RWPE2 (cell line): ENCODE measurements around the gene HCFC2.
"Not testable (repeated sequence)": the region's sequence is repeated elsewhere in the genome, so short reads cannot be mapped to it uniquely, and the experiment has no call there.

Experiments
- ATAC-seq: fragments of 200-7000 bp; cut with Tn5 transposase; 3 replicates; pipeline ENCODE4 v1.9.1; 2021; ENCODE audit warnings: low read depth
- DNase-seq: peaks from one replicate; pipeline ENCODE4 v3.0.0-alpha.2; 2020; ENCODE audit warnings: low spot score
- H3K27ac ChIP-seq: fragments of 450-650 bp; 2 replicates; pipeline ENCODE4 v1.5.1; 2017; ENCODE audit warnings: mild to moderate bottlenecking; ENCODE audit not compliant: poor library complexity, severe bottlenecking
- H3K27me3 ChIP-seq: fragments of 250-450 bp; sonication (Bioruptor Pico); 2 replicates; pipeline ENCODE4 v1.5.1; 2021; ENCODE audit warnings: mild to moderate bottlenecking, moderate library complexity; ENCODE audit not compliant: insufficient read depth, poor library complexity, severe bottlenecking
- H3K36me3 ChIP-seq: fragments of 250-450 bp; sonication (Bioruptor Pico); 2 replicates; pipeline ENCODE4 v1.5.1; 2020; ENCODE audit warnings: low read depth, mild to moderate bottlenecking, moderate library complexity
- H3K4me1 ChIP-seq: fragments of 250-450 bp; sonication (Bioruptor Pico); 2 replicates; pipeline ENCODE4 v1.5.1; 2021; ENCODE audit warnings: mild to moderate bottlenecking, moderate library complexity; ENCODE audit not compliant: insufficient read depth, poor library complexity, severe bottlenecking
- H3K4me3 ChIP-seq: fragments of 250-450 bp; sonication (Bioruptor Pico); 2 replicates; pipeline ENCODE4 v1.5.1; 2021; ENCODE audit warnings: mild to moderate bottlenecking, moderate library complexity; ENCODE audit not compliant: severe bottlenecking
- H3K9me3 ChIP-seq: fragments of 250-450 bp; sonication (Bioruptor Pico); 2 replicates; pipeline ENCODE4 v1.5.1; 2021; ENCODE audit warnings: mild to moderate bottlenecking, moderate library complexity; ENCODE audit not compliant: severe bottlenecking
- TF ChIP-seq, protein P1 (sequence below): fragments of 450-650 bp; IDR thresholded peaks from one replicate; pipeline ENCODE4 v1.5.1; 2017; ENCODE audit warnings: mild to moderate bottlenecking, moderate library complexity; ENCODE audit not compliant: poor library complexity, severe bottlenecking

HCFC2 gene

DNA sequence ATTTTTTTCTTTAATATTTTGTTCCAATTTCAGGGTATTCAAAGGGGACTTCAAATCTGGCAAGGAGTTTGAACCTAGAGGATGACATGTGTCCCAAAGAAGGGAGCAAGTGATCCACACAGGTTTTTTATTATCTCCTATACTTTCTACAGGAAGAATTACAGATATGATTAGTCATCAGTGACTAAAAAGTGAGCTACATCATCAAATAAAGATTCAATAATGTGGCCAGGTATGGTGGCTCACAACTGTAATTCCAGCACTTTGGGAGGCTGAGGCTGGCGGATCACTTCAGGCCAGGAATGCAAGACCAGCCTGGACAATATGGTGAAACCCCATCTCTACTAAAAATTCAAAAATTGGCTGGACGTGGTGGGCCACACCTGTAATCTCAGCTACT, 38.6 kb upstream of the HCFC2 start:
- Histone ChIP-seq H3K36me3 (no peaks in the 10 kb centered on the region), H3K27ac (no peak overlapping the region), H3K4me1 (no peaks in the 10 kb centered on the region), H3K9me3 (no peaks in the 10 kb centered on the region), H3K27me3 (no peaks in the 10 kb centered on the region), H3K4me3 (no peak overlapping the region)
- TF ChIP-seq, protein P1, sequence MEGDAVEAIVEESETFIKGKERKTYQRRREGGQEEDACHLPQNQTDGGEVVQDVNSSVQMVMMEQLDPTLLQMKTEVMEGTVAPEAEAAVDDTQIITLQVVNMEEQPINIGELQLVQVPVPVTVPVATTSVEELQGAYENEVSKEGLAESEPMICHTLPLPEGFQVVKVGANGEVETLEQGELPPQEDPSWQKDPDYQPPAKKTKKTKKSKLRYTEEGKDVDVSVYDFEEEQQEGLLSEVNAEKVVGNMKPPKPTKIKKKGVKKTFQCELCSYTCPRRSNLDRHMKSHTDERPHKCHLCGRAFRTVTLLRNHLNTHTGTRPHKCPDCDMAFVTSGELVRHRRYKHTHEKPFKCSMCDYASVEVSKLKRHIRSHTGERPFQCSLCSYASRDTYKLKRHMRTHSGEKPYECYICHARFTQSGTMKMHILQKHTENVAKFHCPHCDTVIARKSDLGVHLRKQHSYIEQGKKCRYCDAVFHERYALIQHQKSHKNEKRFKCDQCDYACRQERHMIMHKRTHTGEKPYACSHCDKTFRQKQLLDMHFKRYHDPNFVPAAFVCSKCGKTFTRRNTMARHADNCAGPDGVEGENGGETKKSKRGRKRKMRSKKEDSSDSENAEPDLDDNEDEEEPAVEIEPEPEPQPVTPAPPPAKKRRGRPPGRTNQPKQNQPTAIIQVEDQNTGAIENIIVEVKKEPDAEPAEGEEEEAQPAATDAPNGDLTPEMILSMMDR = no peak
- DNase-seq = no peak
- ATAC-seq = 0 out of 3 replicates have a peak, but pooled peaks have one; percentile 38

DNA sequence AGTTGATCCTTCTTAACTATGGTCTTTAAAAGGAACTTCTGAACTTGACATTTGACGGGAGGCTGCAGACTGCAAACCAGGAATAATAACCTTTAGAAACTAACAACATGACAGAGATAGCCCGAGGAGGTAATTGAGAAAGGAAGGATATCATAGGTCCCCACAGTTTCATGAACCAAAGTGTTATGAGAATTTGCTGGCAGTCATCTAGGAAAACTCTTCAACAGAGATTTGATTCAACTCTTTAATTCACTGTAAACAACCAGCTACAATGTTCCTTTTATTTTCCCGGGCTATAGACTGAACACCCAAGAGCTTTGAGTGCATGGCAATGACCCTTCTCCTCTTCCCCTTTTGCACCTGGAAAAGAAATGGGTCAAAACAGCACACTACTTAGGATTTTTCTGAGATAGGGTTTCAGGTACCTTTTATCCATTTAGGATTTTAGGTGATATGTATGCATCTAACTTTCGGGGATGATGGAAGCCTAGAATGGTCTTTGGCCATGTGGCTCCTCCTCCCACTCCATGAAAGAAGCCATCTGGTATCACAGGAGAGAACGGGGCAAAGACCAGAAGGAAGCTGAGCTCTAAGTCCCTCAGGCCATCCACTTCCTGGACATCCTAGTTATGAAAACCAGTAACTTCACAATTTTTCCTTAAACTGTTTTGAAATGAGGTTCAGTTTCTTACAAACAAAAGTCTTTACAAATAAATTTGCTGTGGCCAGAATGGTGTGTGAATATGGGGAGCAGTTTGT, 37.3 kb upstream of the HCFC2 start:
- no peaks in the 10 kb centered on the region for H3K4me1 ChIP-seq
- H3K27ac ChIP-seq = no peak overlapping the region
- H3K9me3 ChIP-seq = no peaks in the 10 kb centered on the region
- no peak for ATAC-seq
- H3K27me3 ChIP-seq = no peaks in the 10 kb centered on the region
- TF ChIP-seq, protein P1 = no peak
- DNase-seq = no peak
- no peak overlapping the region for H3K4me3 ChIP-seq
- H3K36me3 ChIP-seq = no peaks in the 10 kb centered on the region

DNA sequence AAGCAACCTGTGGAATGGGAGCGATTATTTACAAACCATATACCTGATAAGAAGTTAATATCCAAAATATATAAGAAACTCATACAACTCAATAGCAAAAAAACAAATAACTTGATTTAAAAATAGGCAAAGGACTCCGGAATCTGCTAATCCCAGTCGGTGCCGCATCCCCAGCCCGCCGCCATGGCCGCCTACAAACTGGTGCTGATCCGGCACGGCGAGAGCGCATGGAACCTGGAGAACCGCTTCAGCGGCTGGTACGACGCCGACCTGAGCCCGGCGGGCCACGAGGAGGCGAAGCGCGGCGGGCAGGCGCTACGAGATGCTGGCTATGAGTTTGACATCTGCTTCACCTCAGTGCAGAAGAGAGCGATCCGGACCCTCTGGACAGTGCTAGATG, 33.7 kb upstream of the HCFC2 start:
- not testable (repeated sequence) for H3K4me3 ChIP-seq

DNA sequence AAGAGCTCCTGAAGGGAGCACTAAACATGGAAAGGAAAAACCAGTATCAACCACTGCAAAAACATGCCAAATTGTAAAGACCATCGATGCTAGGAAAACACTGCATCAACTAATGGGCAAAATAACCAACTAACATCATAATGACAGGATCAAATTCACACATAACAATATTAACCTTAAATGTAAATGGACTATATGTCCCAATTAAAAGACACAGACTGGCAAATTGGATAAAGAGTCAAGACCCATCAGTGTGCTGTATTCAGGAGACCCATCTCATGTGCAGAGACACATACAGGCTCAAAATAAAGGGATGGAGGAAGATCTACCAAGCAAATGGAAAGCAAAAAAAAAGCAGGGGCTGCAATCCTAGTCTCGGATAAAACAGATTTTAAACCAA, 28.2 kb upstream of the HCFC2 start:
- not testable (repeated sequence) for H3K36me3 ChIP-seq, DNase-seq, H3K27me3 ChIP-seq, H3K4me1 ChIP-seq, H3K9me3 ChIP-seq, ATAC-seq, H3K4me3 ChIP-seq, H3K27ac ChIP-seq

More for the DNA sequence above, 33.7 kb upstream of the HCFC2 start:
- ATAC-seq = peak; percentile 25; the same call in 1 of the 3 replicates
- H3K9me3 ChIP-seq, DNase-seq, H3K27ac ChIP-seq, H3K27me3 ChIP-seq, H3K4me1 ChIP-seq, H3K36me3 ChIP-seq: not testable (repeated sequence)

DNA sequence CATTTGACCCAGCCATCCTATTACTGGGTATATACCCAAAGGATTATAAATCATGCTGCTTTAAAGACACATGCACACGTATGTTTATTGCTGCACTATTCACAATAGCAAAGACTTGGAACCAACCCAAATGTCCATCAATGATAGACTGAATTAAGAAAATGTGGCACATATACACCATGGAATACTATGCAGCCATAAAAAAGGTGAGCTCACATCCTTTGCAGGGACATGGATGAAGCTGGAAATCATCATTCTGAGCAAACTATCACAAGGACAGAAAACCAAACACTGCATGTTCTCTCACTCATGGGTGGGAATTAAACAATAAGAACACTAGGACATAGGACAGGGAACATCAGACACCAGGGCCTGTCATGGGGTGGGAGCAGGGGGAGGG, 24.6 kb upstream of the HCFC2 start:
- not testable (repeated sequence) for H3K36me3 ChIP-seq, H3K27ac ChIP-seq, H3K27me3 ChIP-seq, H3K4me3 ChIP-seq, ATAC-seq, DNase-seq, H3K9me3 ChIP-seq, H3K4me1 ChIP-seq

DNA sequence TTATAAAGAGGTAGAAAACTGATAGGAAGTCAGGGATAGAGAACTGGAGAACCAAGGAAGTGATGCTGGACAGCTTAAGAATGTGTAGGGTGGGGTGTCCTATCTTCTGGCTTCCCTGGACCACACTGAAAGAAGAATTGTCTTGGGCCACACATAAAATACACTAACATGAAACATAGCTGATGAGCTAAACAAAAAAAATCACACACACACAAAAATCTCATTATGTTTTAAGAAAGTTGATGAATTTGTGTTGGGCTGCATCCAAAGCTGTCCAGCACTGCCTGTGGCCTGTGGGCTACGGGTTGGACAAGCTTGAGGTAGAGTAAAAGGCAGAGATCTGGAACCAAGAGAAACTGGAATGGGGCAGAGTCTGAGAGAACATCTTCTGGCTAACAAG, 21.8 kb upstream of the HCFC2 start:
- Histone ChIP-seq H3K4me1 (no peaks in the 10 kb centered on the region), H3K27me3 (no peaks in the 10 kb centered on the region), H3K36me3 (no peaks in the 10 kb centered on the region), H3K9me3 (no peaks in the 10 kb centered on the region), H3K4me3 (no peak overlapping the region), H3K27ac (no peak overlapping the region)
- DNase-seq = no peak
- TF ChIP-seq, protein P1 = no peak
- no peak for ATAC-seq
